HG03280 (cell line): Measurements from ENCODE around the gene OFD1.

Experiments used
- ATAC-seq: cut with Tn5 transposase; IDR thresholded peaks from one replicate; pipeline ENCODE4 v1.9.1; 2021; ENCODE audit warnings: mild to moderate bottlenecking, moderate library complexity; ENCODE audit not compliant: unreplicated experiment

Gene OFD1

DNA sequence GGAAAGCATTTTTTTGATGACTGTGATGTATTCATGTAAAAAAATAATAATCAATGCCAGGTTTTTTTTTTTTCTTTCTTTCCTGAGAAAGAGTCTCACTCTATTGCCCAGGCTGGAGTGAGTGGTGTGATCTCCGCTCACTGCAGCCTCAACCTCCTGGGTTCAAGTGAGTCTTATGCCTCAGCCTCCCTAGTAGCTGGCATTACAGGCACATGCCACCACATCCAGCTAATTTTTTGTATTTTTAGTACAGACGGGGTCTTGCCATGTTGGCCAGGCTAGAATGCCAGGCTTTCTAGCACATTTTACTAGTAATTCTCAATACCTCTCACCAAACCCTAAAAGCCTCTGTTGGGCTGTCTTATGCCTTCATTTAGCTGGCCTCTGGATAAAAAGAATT lies 56.6 kb downstream of the OFD1 start:
- no peak for ATAC-seq

DNA sequence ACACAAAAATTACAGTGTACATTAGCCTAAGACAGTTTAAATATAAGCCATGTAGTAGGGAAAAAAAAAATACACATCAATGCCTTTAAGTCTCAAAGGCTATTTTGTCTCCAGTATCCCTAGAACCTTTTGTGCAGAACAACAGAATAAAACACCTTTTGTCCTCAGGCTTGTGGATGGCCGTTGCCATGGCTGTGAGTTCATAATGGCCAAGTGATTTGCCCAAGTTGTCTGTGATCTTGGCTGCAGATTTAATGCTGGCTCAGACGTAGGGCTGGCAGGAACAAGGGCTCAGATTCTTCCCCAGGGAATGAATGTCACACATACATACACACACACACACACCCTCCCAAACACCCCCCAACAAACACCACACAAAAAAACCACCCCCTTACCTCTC lies 57.0 kb downstream of the OFD1 start:
- no peak for ATAC-seq

DNA sequence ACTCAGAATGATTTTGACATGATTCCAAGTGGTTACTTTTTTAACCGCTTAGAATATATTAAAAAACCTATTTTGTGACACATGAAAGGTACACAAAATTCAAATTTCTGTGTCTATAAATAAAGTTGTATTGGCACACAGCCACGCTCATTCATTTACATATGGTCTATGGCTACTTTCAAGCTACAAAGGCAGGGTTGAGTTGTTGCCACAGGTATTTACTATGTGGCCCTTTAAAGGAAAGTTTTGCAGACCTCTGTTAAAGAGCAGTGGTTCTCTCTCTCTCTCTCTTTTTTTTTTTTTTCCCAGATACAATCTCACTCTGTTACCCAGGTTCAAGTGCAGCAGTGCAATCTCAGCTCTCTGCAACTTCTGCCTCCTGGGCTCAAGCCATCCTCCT lies 59.3 kb downstream of the OFD1 start:
- ATAC-seq, result no peak

DNA sequence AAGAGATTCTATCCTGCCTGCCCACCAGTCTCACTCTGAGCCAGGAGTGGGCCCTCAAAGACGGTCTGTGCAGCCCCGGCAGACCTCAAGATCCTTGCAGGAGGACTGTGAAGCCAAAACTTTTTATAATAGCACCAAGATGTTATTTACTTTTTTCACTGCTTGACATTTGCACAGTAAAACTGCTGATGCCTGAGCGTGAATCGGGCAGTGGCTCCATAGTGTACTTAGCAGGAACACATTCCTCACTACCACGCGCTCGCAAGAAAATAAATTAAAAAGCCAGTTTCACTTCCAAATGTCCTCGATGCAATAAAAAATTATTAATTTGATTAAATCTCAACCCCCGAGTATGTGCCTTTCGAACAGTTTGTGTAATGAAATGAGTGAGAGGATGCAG lies 59.9 kb downstream of the OFD1 start:
- ATAC-seq, result no peak

DNA sequence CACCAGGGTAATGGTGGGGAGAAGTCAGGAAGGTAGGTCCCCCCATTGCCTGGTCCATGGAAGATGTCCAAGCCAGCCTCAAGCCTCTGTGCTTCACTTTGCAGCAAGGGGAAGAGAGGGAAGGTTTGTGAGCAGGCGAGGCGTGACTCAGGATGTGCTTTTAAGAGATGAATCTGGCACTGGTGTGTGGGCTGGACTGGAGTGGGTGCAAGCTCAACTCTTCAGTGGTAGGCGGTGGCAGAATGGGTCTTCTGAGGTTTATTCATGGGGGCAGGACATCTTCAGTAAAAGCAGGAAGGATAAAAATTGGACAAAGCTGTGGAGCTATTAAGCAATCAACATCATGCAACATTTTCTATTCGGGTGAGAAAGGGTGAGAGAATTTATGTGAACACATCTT lies 63.0 kb downstream of the OFD1 start:
- no peak for ATAC-seq

DNA sequence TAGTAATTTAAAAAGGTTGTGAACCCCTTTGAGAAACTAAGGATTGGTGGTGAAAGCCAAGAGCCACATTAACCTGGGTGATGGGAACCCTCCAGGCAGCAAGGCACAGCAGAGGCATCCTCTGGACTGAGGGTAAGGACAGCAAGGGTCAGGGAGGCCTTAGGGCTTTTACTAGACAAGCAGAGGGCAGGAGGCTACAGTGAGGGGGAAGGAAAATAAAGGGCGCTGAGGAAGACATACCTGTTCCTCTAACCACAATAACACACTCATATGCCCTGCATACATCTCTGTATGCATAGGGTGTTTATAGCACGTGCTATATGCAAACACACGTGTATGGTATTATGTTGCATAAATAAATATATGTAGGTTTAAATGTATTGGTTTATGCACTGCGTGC lies 63.6 kb downstream of the OFD1 start:
- ATAC-seq, result no peak

DNA sequence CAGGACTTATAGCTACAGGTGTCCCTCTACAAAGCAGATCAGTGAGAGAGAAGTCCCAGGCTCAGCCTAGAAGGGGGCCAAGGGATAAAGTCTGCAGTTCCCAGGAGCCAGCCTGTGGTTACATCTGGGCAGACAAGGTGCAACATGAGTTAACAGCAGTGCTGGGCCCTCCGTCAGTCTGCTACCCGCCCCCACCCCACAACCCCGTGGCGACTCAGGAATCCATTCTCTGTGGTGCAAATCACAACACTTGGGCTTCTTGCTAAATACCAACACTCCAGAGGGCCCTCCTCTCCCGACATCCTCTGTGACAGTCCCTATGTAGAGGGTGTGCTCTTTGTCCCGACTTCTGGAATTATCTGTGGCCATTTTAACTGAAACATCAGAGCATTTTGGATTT lies 68.6 kb downstream of the OFD1 start:
- no peak for ATAC-seq

DNA sequence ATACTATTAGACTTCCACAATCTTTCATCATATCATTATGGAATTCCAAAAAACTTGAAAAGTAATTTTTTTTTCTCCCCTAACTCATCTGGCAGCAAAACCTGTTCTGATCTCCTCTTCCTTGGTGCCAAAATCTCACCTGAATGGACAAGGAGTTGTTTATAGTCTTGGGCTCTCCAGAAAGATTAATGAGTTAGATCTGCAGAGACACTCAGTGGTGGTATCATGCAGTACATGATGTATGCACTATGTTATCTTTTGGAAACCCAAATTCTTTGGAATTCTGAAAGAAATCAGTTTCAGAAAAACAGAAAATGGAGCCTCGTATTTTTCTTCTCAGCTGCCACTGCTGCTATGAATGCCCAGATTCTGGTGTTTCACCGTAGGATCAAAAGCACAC lies 70.7 kb downstream of the OFD1 start:
- no peak for ATAC-seq

DNA sequence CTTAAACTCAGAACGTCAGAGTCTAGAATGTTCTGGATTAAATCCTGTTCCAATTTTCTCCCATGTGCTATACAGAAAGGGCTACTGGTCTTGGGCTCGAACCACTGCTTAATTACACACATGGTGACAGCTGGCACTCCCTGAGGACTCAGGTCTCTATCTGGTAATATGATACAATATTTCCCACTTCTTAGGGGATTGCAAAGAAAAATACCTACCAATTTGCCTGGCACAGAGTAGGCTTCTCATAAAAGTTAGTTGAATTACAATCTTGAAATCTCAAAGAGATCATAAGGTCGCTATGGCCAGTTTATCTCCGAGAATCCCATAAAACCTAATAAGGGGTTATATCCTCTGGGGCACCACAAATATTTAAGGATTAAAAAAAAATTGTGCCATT lies 73.7 kb downstream of the OFD1 start:
- no peak for ATAC-seq

DNA sequence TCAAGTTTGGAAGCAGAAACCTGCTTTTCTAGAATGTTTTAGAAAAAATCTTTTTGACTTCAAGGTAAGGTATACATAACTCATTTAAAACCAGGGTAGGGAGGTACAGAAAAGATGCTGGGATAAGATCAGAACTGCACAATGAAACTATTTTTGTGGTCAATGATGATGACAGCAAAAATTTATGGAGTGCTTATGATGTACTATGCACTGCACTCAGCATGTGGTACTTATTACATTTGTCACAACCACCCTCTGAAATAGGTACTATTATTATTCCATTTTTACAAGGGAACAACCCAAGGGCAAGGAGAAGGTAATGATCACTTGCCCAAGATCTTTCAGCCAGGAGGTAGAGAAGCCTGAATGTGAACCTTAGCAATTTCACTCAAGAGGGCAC lies 74.3 kb downstream of the OFD1 start:
- no peak for ATAC-seq

DNA sequence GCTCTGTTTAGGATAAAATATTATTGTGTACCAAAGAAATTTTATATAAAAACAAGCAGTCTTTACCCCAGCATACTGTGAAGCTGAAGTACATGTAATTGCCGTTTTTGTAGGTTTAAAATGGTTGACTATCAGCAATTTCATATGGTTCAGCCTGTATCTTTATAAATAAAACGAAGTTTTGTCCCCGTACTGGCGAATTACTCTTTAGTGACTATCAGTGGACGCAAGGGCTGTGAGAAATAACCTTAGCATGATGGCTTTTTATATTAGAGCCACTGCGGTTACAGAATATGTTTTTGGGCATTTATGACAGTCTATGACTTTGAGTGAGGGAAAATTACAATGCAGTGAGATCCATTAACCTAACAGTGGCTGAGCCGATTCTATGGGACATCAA lies 81.1 kb downstream of the OFD1 start:
- ATAC-seq, result no peak

DNA sequence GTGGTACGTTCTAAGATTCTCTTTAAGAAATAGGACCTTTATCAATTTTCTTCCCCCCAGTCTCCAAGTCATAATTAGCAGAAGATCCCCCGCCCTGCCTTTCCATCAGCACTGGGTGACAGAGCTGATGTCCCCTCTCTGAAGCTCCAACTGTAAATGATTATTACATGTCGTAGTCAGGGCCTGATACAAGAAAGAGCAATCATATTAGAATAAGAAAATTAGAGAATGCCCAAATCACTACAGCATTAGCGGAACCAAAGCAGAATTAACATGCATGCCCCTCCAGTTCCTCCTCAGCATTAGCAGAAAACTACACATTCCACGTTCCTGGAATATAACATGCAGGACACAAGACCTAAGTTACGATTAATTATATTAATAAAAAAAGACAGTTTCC lies 81.6 kb downstream of the OFD1 start:
- ATAC-seq, result no peak

DNA sequence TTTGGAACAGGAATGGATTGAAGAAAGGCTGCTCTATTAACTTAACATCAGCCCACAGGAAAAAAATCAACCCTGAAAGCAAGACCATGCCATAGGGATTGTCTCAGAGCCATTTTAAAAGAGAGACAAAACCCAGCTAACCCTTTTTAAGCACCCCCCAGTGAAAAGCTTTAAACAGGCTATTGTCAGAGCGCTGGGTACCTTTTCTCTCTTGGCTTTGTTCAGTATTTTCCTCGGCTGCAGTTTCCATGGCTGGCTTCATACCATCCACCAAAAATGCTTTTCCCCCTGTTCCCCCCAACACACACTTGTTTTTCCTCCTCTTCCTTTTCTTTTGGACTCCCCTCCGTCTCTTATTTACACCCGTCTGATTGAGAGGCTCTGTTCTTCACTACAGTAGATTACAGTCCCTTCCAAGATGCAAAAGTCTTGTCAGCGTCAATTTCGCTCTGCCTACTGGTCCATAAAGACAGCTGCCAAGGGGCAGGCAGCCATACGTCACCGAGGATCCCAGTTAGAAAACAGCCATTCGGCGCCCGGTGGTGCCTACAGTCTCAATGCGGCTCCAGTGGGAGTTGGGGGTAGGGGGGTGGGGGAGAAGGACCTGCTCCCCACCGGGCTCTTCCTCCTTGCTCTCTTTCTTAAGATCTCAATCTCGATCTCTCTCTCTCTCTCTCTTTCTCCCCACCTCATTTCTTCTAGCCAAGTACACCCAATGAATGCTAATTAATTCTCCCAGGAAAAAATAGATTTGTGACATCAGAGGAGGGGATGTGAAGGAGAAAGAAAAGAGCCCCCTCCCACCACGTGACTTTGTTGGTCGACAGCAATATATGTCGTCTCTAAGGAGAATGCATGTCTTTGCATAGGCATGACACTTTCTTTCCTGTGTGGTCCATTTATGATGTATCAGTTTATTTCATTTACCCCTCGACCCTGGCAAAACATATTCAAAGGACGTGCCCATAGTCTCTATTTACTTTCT lies 82.4 kb downstream of the OFD1 start, which contains the start of gene GPM6B:
Gene GPM6B, minus strand, starts transcription at position 451 of the 985 bp plus-strand sequence. Its CDS starts 189 bp downstream, at position 262.
- ATAC-seq, result no peak
